MM.1S (cell line): ENCODE data around the gene SLC44A1.

Experiments
- CTCF ChIP-seq: fragments of 300-600 bp; sonication (generic); IDR thresholded peaks from 2 replicates; pipeline ENCODE4 v1.5.1; 2016; ENCODE audit warnings: antibody characterized with exemption, low read length, mixed read lengths
- EZH2phosphoT487 ChIP-seq: fragments of 300-600 bp; sonication (generic); IDR thresholded peaks from 2 replicates; pipeline ENCODE4 v1.6.1; 2018; ENCODE audit warnings: antibody characterized with exemption, low read length

DNA sequence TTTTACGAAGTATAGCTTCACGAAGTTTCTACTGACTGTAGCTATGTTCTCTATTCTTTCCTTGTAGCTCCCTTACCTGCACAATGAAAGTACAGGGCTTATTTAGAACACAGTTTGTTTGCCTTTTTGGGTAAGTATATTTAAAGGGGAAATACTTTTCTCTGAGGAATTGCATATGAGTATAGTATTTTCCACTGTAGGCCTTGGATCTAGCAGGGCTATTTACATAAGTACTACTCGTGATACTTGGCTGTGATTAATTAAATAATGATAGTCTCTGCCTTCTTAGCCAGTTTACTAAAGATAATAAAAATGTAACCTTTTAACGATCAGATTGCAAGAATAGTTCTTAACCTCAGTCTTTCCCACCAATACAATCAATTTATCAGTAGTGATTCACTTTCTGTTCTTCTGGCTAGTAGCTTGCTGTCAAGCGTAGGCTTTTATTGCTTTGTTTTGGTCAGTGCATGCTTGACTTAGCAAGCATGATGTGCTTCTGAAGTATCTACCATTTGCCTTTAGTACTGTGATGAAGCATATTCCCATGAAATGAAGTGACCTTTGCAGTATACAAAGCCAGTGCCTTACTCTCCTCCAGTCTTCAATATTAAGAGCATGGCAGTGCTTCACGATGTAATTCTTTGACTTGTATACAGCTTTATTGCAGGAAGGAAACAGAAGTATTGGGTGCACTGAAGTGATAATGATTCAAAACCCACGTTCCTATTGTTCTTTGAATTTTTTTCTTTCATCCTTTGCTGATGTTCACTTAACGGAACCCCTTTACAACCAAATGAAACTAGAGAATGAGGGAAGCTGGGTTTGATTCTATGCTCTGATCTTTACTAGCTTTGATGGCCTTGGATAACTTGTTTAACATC, 64.2 kb downstream of the SLC44A1 start:
- TF ChIP-seq CTCF: no peak
- no peak for TF ChIP-seq EZH2phosphoT487
